Stomach (tissue), 9 donors: Measurements from ENCODE around the gene RCOR3. TPM values are rescaled to one million over a fixed set of nuclear protein-coding genes. Genes with fewer than 3 reads are reported as not detected.
A peak's percentile ranks its signal among the peaks of the same experiment; 100 is the strongest.

Experiments used
- DNase-seq, 2 donors: peaks; one replicate each; pipeline versions ENCODE4 v3.0.0 to v3.0.0-alpha.2; 2013 to 2019
- H3K27ac ChIP-seq, 5 donors: fragments of 200-600 bp in 4 of 5; sonication (generic) in 4 of 5; one replicate each; pipeline ENCODE4 v1.5.1; 2013 to 2019; ENCODE audit warnings: mild to moderate bottlenecking in 1 of 5, moderate library complexity in 1 of 5
- H3K27me3 ChIP-seq, 3 donors: fragments of 200-600 bp; sonication (generic); one replicate each; pipeline ENCODE4 v1.5.1; 2017 to 2019; ENCODE audit warnings: mixed run types in 1 of 3
- H3K36me3 ChIP-seq, 4 donors: fragments of 200-600 bp; sonication (generic); 1 replicate in 3 of 4; 2 replicates in 1 of 4; pipeline ENCODE4 v1.5.1; 2016 to 2019
- H3K4me1 ChIP-seq, 4 donors: fragments of 200-600 bp; sonication (generic); one replicate each; pipeline ENCODE4 v1.5.1; 2016 to 2019
- H3K4me3 ChIP-seq, 4 donors: fragments of 200-600 bp; sonication (generic) in 3 of 4; one replicate each; pipeline ENCODE4 v1.5.1; 2016 to 2019; ENCODE audit warnings: mild to moderate bottlenecking in 1 of 4
- H3K9me3 ChIP-seq, 4 donors: fragments of 200-600 bp; sonication (generic); one replicate each; pipeline ENCODE4 v1.5.1; 2016 to 2019
- CTCF ChIP-seq, 7 experiments: fragments of 450-650 bp in 4 of 7; fragments of 200-600 bp in 3 of 7; sonication (generic) in 3 of 7; IDR thresholded peaks; one replicate each; pipeline ENCODE4 v1.5.1; 2016 to 2019; ENCODE audit warnings: antibody characterized with exemption in 7 of 7, control low read depth in 2 of 7, mild to moderate bottlenecking in 1 of 7
- EP300 ChIP-seq: sonication (generic); formaldehyde crosslinking; IDR thresholded peaks from one replicate; pipeline ENCODE4 v1.6.1; 2017; ENCODE audit warnings: antibody characterized with exemption
- POLR2A ChIP-seq, 4 donors: fragments of 450-650 bp; IDR thresholded peaks; one replicate each; pipeline ENCODE4 v1.6.1; 2016; ENCODE audit warnings: antibody characterized with exemption in 4 of 4, control low read depth in 2 of 4, mild to moderate bottlenecking in 1 of 4, moderate library complexity in 1 of 4
- POLR2AphosphoS5 ChIP-seq, 3 donors: sonication (generic); formaldehyde crosslinking; IDR thresholded peaks; one replicate each; pipeline ENCODE4 v1.6.1; 2016; ENCODE audit warnings: antibody characterized with exemption in 3 of 3
- WGBS, 5 donors: extraction: QIAGEN DNeasy Blood & Tissue Kit in 3 of 5; methylation state at CpG; one replicate each; pipeline versions ENCODE4 v1.1.5 to v1.1.7; 2013 to 2018; 5-methylcytosine and 5-hydroxymethylcytosine counted together
- intact Hi-C: fragments of 100-400 bp; cut with DNase I; formaldehyde crosslinking; loops from one replicate; pipeline ENCODE4 v1.15.1; 2023; ENCODE audit warnings: low total_unique reads
- polyA plus RNA-seq, 3 donors: library from polyadenylated mRNA; stranded (reverse); fragments of 200-250 nt; gene quantifications; one replicate each; pipeline ENCODE4 v1.2.3, GENCODE V29; 2013
- total RNA-seq, 5 donors: library from RNA; depleted of rRNA; stranded (reverse); fragments of >200 nt; gene quantifications; one replicate each; pipeline versions ENCODE4 v1.1.0 to v1.2.3, GENCODE V29; 2014 to 2016
- donor health status: healthy with polysubstance abuse.
- donor health status: Bipolar disorder and iron deficiency.
- donor health status: healthy.

Gene RCOR3
- total and polyA plus RNA-seq, 8 donors: 11.1 to 128 (median 22.0) TPM

DNA sequence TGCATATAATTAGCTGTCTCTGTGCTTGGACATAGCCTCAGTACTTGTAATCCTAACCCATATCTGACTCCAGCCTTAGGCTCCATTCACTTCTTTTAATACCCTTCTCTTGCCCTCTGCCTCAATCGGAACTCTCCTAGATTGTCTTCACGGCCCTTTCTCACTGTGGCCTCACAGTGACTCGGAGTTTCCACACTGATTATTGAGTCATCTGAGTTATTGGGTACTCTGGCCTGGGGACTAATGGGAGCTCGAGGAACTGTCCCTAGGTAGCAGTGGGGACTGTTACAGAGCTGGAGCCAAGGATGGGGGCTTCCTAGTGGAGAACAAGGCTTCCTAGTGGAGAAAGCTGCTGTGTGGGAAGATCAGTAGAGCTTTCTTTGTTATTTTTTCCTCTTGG lies 84.4 kb downstream of the RCOR3 start:
- intact Hi-C loops: no loop called here
- no peak overlapping the region for H3K27ac ChIP-seq
- peaks cover 0 to 15% (median 2%) of the 10 kb centered on the region in 4 donors for H3K36me3 ChIP-seq
- WGBS, 5 donors: 76 to 96% (median 90%) methylated on average over 4 of the region's 4 CpGs
- H3K9me3 ChIP-seq: no peaks in the 10 kb centered on the region
- no peak for DNase-seq
- peaks cover 14 to 57% (median 35%) of the 10 kb centered on the region in 4 donors for H3K4me1 ChIP-seq
- TF ChIP-seq CTCF (IDR thresholded peaks at IDR 0.05) (no peak), POLR2A (IDR thresholded peaks at IDR 0.05) (no peak), EP300 (no peak), POLR2AphosphoS5 (IDR thresholded peaks at IDR 0.05) (no peak)
- no peaks in the 10 kb centered on the region for H3K27me3 ChIP-seq
- H3K4me3 ChIP-seq: no peak overlapping the region

DNA sequence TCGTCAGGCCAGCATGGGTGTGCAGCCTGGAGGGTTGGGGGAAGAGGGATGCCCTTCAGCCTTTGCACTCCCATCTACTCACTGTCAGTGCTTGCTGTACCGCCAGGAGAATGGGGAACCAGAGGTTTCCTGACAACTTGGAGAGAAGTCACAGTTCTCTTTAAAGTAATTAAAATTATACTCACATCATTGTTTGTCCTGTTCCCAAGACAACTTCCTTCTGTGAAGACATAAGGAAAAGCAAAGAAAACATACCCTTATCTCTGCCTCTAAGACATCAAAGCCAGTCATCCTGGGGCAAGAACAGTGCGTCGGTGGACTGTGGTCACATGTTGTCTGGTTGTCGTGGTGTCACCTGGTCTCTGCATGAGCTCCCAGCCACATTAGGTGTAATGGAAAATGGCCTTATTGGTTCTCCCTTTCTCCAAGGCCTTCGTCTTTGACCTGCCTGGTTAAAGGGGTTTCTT lies 85.0 kb downstream of the RCOR3 start:
- WGBS, 5 donors: 65 to 87% (median 77%) methylated on average over 6 of the region's 6 CpGs
- H3K4me3 ChIP-seq: no peak overlapping the region
- intact Hi-C loops: no loop called here
- no peaks in the 10 kb centered on the region for H3K9me3 ChIP-seq
- peaks cover 0 to 10% (median 2%) of the 10 kb centered on the region in 4 donors for H3K36me3 ChIP-seq
- TF ChIP-seq CTCF (IDR thresholded peaks at IDR 0.05): no peak
- TF ChIP-seq POLR2A (IDR thresholded peaks at IDR 0.05): no peak
- no peak for TF ChIP-seq POLR2AphosphoS5 (IDR thresholded peaks at IDR 0.05)
- no peak for TF ChIP-seq EP300
- H3K27me3 ChIP-seq: no peaks in the 10 kb centered on the region
- peaks cover 14 to 53% (median 32%) of the 10 kb centered on the region in 4 donors for H3K4me1 ChIP-seq
- H3K27ac ChIP-seq: no peak overlapping the region
- peak in 1 of 2 donors; percentile 21 for DNase-seq

DNA sequence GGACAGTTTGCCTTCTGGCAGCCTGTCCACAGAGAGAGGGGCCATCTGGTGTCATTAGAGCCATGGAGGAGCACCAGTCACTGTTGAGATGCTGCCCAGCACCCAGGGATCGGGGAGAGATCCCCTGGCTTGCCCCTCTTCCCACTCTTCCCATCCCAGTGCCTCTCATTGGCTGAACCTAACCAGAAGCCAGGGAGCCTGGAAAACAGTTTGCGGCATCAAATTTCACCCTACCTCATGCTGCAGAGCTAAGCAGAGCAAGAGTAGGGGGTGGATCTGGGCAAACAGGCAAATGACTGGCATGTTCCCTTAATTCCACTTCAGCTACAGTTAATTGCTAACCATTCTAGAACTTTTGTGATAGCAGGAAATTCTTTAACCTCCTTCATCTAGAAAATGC lies 86.6 kb downstream of the RCOR3 start:
- intact Hi-C loops: no loop called here
- Histone ChIP-seq H3K36me3 (peaks cover 0 to 8% (median 2%) of the 10 kb centered on the region in 4 donors), H3K9me3 (no peaks in the 10 kb centered on the region), H3K27me3 (no peaks in the 10 kb centered on the region), H3K27ac (no peak overlapping the region), H3K4me3 (no peak overlapping the region), H3K4me1 (peaks cover 3 to 38% (median 18%) of the 10 kb centered on the region in 4 donors)
- no peak for DNase-seq
- TF ChIP-seq POLR2A (IDR thresholded peaks at IDR 0.05) (no peak), POLR2AphosphoS5 (IDR thresholded peaks at IDR 0.05) (no peak), EP300 (no peak), CTCF (IDR thresholded peaks at IDR 0.05) (no peak)
- WGBS, 5 donors: 94 to 100% (median 96%) methylated on average over 2 of the region's 2 CpGs

DNA sequence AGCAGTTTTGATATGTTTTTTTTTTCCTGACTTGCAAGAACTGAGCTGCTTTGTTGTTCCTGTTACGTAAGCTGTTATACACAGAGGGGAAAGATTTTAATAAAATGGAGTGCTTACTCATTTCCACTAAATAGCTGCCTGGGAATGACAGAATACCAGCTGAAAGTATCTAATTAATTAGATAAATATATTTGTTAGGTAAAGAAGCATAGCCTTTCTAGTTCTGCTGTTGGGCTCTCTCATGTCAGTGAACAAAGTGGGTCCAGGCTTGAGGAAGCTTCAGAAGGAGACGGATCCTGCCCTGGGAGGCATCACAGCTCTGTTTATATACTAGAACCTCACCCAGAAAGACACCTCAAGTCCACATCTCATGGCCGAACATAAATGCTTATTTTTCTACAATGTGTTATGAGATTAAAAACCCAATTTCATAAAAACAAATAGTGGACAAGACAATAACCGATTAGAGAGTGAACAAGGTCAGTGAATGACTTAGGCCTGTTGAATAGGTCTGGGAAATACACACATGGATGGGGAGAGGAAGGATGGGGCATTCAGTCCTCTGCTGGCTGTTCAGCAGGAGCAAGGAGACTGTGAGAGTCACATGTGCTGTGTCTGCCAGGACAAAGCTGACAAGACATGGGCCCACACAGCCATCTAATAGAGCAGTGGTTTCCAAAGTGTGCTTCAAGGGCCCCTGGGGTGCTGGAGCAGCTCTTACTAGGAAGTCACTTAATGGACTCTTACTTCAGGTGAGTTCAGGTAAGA lies 88.1 kb downstream of the RCOR3 start:
- H3K4me3 ChIP-seq: no peak overlapping the region
- intact Hi-C loops: no loop called here
- DNase-seq: no peak
- no peaks in the 10 kb centered on the region for H3K9me3 ChIP-seq
- WGBS, 5 donors: 79 to 87% (median 81%) methylated on average over 4 of the region's 4 CpGs
- H3K27me3 ChIP-seq: no peaks in the 10 kb centered on the region
- H3K4me1 ChIP-seq: peaks cover 0 to 29% (median 12%) of the 10 kb centered on the region in 4 donors
- TF ChIP-seq POLR2AphosphoS5 (IDR thresholded peaks at IDR 0.05) (no peak), EP300 (no peak), CTCF (IDR thresholded peaks at IDR 0.05) (no peak), POLR2A (IDR thresholded peaks at IDR 0.05) (no peak)
- H3K27ac ChIP-seq: no peak overlapping the region
- H3K36me3 ChIP-seq: peaks cover 0 to 8% (median 2%) of the 10 kb centered on the region in 4 donors
